DLD1 (cell line): ENCODE measurements around the gene SLC26A5.
"Not testable (repeated sequence)": the region's sequence is repeated elsewhere in the genome, so short reads cannot be mapped to it uniquely, and the experiment has no call there.

Source experiments
- in situ Hi-C: cut with HindIII; loops from 2 replicates; pipeline ENCODE4 v1.10.0; 2017; ENCODE audit warnings: low sequenced_read_pairs

SLC26A5 gene

GRCh38 chr7:103412151-103412550 lies 33.9 kb downstream of the SLC26A5 start:
- in situ Hi-C loops: loop anchor here (10.0 kb wide), 1 partner anchor 117 kb away; the partner anchor contains the start of gene PMPCB

GRCh38 chr7:103405789-103406613 lies 40.0 kb downstream of the SLC26A5 start:
- in situ Hi-C loops: not testable (repeated sequence)

GRCh38 chr7:103399687-103400086 lies 46.3 kb downstream of the SLC26A5 start:
- in situ Hi-C loops: not testable (repeated sequence)

GRCh38 chr7:103398483-103399127 lies 47.4 kb downstream of the SLC26A5 start:
- in situ Hi-C loops: no loop called here

GRCh38 chr7:103396471-103396870 lies 49.5 kb downstream of the SLC26A5 start:
- in situ Hi-C loops: no loop called here

GRCh38 chr7:103395071-103395470 lies 50.9 kb downstream of the SLC26A5 start:
- in situ Hi-C loops: no loop called here

- in situ Hi-C loops: no loop called here
These were observed 51.4 kb downstream of the SLC26A5 start for GRCh38 chr7:103394566-103394965.

GRCh38 chr7:103391976-103392375 lies 54.0 kb downstream of the SLC26A5 start:
- in situ Hi-C loops: no loop called here

GRCh38 chr7:103391150-103391549 lies 54.9 kb downstream of the SLC26A5 start:
- in situ Hi-C loops: no loop called here

- in situ Hi-C loops: no loop called here
These were observed 56.7 kb downstream of the SLC26A5 start for GRCh38 chr7:103389263-103389662.

- in situ Hi-C loops: no loop called here
These were observed 57.4 kb downstream of the SLC26A5 start for GRCh38 chr7:103388469-103389140.

GRCh38 chr7:103387242-103387641 lies 58.8 kb downstream of the SLC26A5 start:
- in situ Hi-C loops: no loop called here

GRCh38 chr7:103382032-103382402 lies 64.0 kb downstream of the SLC26A5 start:
- in situ Hi-C loops: no loop called here

GRCh38 chr7:103381280-103382031 lies 64.6 kb downstream of the SLC26A5 start:
- in situ Hi-C loops: no loop called here

GRCh38 chr7:103380395-103381191 lies 65.4 kb downstream of the SLC26A5 start:
- in situ Hi-C loops: no loop called here

- in situ Hi-C loops: no loop called here
These were observed 66.6 kb downstream of the SLC26A5 start for GRCh38 chr7:103379270-103379975.

- in situ Hi-C loops: no loop called here
These were observed 72.0 kb downstream of the SLC26A5 start for GRCh38 chr7:103373866-103374643.

- in situ Hi-C loops: no loop called here
These were observed 76.6 kb downstream of the SLC26A5 start for GRCh38 chr7:103369432-103369831.

GRCh38 chr7:103349805-103350204 lies 96.2 kb downstream of the SLC26A5 start:
- in situ Hi-C loops: no loop called here
